Trophoblast cell (in vitro differentiated cells and primary cell): ENCODE results near the gene ENPP1.

ENCODE experiments used
- DNase-seq, 2 donors: peaks; one replicate each; pipeline ENCODE4 v3.0.0-alpha.2; 2016
- H2AFZ ChIP-seq: 2 replicates; pipeline ENCODE4 v1.6.1; 2013; ENCODE audit warnings: low read length, moderate library complexity, mild to moderate bottlenecking; ENCODE audit not compliant: insufficient read depth, poor library complexity
- H2AK5ac ChIP-seq: 2 replicates; pipeline ENCODE4 v1.6.1; 2013; ENCODE audit warnings: mild to moderate bottlenecking, low read length
- H2BK120ac ChIP-seq: 2 replicates; pipeline ENCODE4 v1.6.1; 2013; ENCODE audit warnings: low read length, mild to moderate bottlenecking, moderate library complexity; ENCODE audit not compliant: insufficient read depth, poor library complexity
- H2BK12ac ChIP-seq: 2 replicates; pipeline ENCODE4 v1.6.1; 2013; ENCODE audit warnings: mild to moderate bottlenecking, low read length, moderate library complexity
- H2BK5ac ChIP-seq: 2 replicates; pipeline ENCODE4 v1.6.1; 2013; ENCODE audit warnings: low read length, low read depth, moderate library complexity, mild to moderate bottlenecking; ENCODE audit not compliant: poor library complexity
- H3K14ac ChIP-seq: 2 replicates; pipeline ENCODE4 v1.6.1; 2013; ENCODE audit warnings: mild to moderate bottlenecking, low read length
- H3K18ac ChIP-seq: 2 replicates; pipeline ENCODE4 v1.6.1; 2013; ENCODE audit warnings: mild to moderate bottlenecking, low read length
- H3K23ac ChIP-seq: 2 replicates; pipeline ENCODE4 v1.6.1; 2013; ENCODE audit warnings: low read length
- H3K27ac ChIP-seq: 2 replicates; pipeline ENCODE4 v1.5.1; 2013; ENCODE audit warnings: low read depth, mild to moderate bottlenecking, inconsistent platforms, low read length, moderate library complexity
- H3K27me3 ChIP-seq: 2 replicates; pipeline ENCODE4 v1.6.1; 2013; ENCODE audit warnings: inconsistent platforms, mild to moderate bottlenecking, low read length, moderate library complexity; ENCODE audit not compliant: insufficient read depth
- H3K36me3 ChIP-seq, 2 experiments: 1 replicate in 1 of 2; 2 replicates in 1 of 2; pipeline ENCODE4 v1.6.1; 2013; ENCODE audit warnings: low read length in 2 of 2, mild to moderate bottlenecking in 2 of 2, moderate library complexity in 1 of 2; ENCODE audit not compliant: insufficient read depth in 2 of 2, control insufficient read depth in 1 of 2
- H3K4ac ChIP-seq: 2 replicates; pipeline ENCODE4 v1.6.1; 2013; ENCODE audit warnings: low read depth, mild to moderate bottlenecking, low read length, moderate library complexity
- H3K4me1 ChIP-seq, 2 experiments: 1 replicate in 1 of 2; 2 replicates in 1 of 2; pipeline ENCODE4 v1.6.1; 2013; ENCODE audit warnings: low read length in 2 of 2, mild to moderate bottlenecking in 2 of 2, moderate library complexity in 1 of 2; ENCODE audit not compliant: insufficient read depth in 2 of 2, control insufficient read depth in 1 of 2
- H3K4me2 ChIP-seq: 2 replicates; pipeline ENCODE4 v1.6.1; 2013; ENCODE audit warnings: inconsistent platforms, mild to moderate bottlenecking, low read length, moderate library complexity
- H3K4me3 ChIP-seq: 2 replicates; pipeline ENCODE4 v1.5.1; 2013; ENCODE audit warnings: mild to moderate bottlenecking, low read depth, low read length, inconsistent platforms
- H3K79me1 ChIP-seq: one replicate; pipeline ENCODE4 v1.6.1; 2013; ENCODE audit warnings: low read length
- H3K79me2 ChIP-seq: 2 replicates; pipeline ENCODE4 v1.6.1; 2013; ENCODE audit warnings: low read length, mild to moderate bottlenecking; ENCODE audit not compliant: control insufficient read depth, insufficient read depth, poor library complexity
- H3K9ac ChIP-seq: 2 replicates; pipeline ENCODE4 v1.6.1; 2013; ENCODE audit warnings: mild to moderate bottlenecking, low read length
- H3K9me3 ChIP-seq: 2 replicates; pipeline ENCODE4 v1.6.1; 2013; ENCODE audit warnings: low read depth, mild to moderate bottlenecking, control low read depth, inconsistent platforms, low read length; ENCODE audit not compliant: insufficient read depth
- H4K12ac ChIP-seq: 2 replicates; pipeline ENCODE4 v1.6.1; 2013; ENCODE audit warnings: low read depth, mild to moderate bottlenecking, low read length, moderate library complexity
- H4K8ac ChIP-seq: 2 replicates; pipeline ENCODE4 v1.6.1; 2013; ENCODE audit warnings: low read depth, mild to moderate bottlenecking, low read length, moderate library complexity
- H4K91ac ChIP-seq: one replicate; pipeline ENCODE4 v1.6.1; 2013; ENCODE audit warnings: low read depth, mild to moderate bottlenecking, low read length, moderate library complexity
- WGBS: extraction: QIAGEN DNeasy Blood & Tissue Kit; methylation state at CpG from one replicate; pipeline ENCODE4 v1.1.7; 2013; ENCODE audit warnings: missing lambda C conversion rate; ENCODE audit not compliant: insufficient read length, insufficient coverage; ENCODE audit errors: extremely low coverage; 5-methylcytosine and 5-hydroxymethylcytosine counted together

Gene ENPP1

DNA sequence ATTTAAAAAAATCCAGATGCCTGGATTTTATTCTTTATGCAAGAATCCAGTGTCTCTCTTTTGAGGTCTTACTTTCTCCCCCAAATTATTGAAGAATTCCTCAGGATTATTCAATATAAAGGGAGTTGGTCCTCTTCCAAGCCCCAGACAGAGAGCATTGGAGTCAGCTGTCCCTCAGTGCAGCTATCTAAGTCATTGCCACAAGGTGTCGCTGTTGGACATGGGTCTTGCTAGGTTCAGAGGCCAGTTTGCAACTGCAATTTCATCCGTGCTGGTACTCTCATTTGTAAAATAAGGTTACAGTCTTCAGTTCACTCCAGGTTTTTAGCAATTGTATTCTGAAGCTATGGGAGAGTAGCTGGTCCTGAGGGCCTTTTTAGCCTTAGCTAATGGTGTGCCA, 115.5 kb downstream of the ENPP1 start:
- no CpG with 5 or more reads among the region's 2 CpGs for WGBS
- Histone ChIP-seq H2BK120ac (no peak overlapping the region), H3K9ac (no peak overlapping the region), H4K8ac (no peak overlapping the region), H2BK5ac (no peak overlapping the region), H2BK12ac (no peak overlapping the region), H4K12ac (no peak overlapping the region), H3K14ac (no peak overlapping the region), H3K9me3 (no peaks in the 10 kb centered on the region), H3K23ac (no peak overlapping the region), H3K27me3 (no peaks in the 10 kb centered on the region), H2AFZ (no peak overlapping the region), H3K4me1 (no peaks in the 10 kb centered on the region), H2AK5ac (no peak overlapping the region), H3K4ac (no peak overlapping the region), H3K79me1 (no peaks in the 10 kb centered on the region), H3K4me2 (no peak overlapping the region), H3K27ac (no peak overlapping the region), H3K4me3 (no peak overlapping the region), H3K18ac (no peak overlapping the region), H4K91ac (no peak overlapping the region), H3K36me3 (no peaks in the 10 kb centered on the region), H3K79me2 (no peaks in the 10 kb centered on the region)
- peak; percentile 69 to 92 for DNase-seq

DNA sequence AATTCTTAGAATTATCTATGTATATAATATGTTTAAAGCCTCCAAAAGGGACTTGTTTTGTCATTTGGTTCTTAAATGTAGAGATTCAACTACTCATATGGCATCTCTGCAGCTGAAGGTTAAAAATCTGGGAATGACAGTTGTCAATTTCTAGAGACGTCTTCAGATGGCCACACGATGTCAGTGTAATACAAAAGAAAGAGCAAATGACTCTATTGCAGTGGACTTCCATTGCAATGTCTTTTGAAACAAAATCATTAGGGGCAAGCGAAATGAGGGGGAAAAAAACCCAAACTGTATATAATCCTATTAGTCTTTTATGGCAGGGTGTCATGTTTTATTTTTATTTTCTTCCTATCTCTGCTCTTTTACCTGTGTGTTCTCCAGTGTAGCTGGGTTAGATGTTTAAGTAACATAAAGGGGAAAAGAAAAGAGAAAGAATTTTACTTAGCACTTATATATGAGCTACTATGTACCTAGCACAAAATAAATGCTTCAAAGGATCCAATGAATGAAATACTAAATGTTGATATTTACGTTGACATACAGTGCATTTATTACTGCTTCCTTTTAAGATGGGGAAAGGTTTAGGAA, 117.2 kb downstream of the ENPP1 start:
- H4K12ac ChIP-seq, result no peak overlapping the region
- H3K4ac ChIP-seq, result no peak overlapping the region
- no peak overlapping the region for H2BK120ac ChIP-seq
- H3K4me3 ChIP-seq, result no peak overlapping the region
- H3K27ac ChIP-seq, result no peak overlapping the region
- H3K27me3 ChIP-seq, result no peaks in the 10 kb centered on the region
- no peaks in the 10 kb centered on the region for H3K79me2 ChIP-seq
- no peaks in the 10 kb centered on the region for H3K79me1 ChIP-seq
- no peaks in the 10 kb centered on the region for H3K9me3 ChIP-seq
- H3K4me1 ChIP-seq, result no peaks in the 10 kb centered on the region
- H4K8ac ChIP-seq, result no peak overlapping the region
- no peak overlapping the region for H3K18ac ChIP-seq
- H2BK5ac ChIP-seq, result no peak overlapping the region
- no peak overlapping the region for H4K91ac ChIP-seq
- no peak overlapping the region for H2BK12ac ChIP-seq
- no peak overlapping the region for H2AK5ac ChIP-seq
- DNase-seq, result peak in 1 of 2 donors; percentile 70
- no peaks in the 10 kb centered on the region for H3K36me3 ChIP-seq
- no peak overlapping the region for H3K9ac ChIP-seq
- no CpG with 5 or more reads among the region's 4 CpGs for WGBS
- H3K4me2 ChIP-seq, result no peak overlapping the region
- no peak overlapping the region for H2AFZ ChIP-seq
- H3K14ac ChIP-seq, result no peak overlapping the region
- H3K23ac ChIP-seq, result no peak overlapping the region

DNA sequence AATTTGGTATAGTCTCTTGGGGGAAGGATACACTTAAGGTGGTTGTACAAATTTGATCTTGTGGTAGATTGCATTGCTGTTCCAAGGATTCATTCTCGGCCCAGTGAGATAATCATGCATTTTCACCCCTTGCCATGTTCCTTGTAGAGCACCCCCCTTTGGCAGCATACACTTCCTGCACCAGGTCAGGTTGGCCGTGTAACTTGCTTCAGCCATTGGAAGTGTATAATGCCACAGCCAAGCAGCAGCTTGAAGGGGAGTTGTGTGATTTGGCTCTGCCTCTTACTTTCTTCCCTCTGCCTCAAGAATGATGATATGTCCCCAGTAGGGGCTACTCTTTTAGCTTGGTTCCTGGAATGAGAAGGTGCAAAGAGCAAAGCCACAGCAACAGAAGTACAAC, 121.4 kb downstream of the ENPP1 start:
- H3K18ac ChIP-seq, result no peak overlapping the region
- H3K4me3 ChIP-seq, result no peak overlapping the region
- H3K14ac ChIP-seq, result no peak overlapping the region
- no peak overlapping the region for H2BK12ac ChIP-seq
- H2BK120ac ChIP-seq, result no peak overlapping the region
- H4K8ac ChIP-seq, result no peak overlapping the region
- DNase-seq, result no peak
- no peaks in the 10 kb centered on the region for H3K36me3 ChIP-seq
- no CpG with 5 or more reads among the region's 2 CpGs for WGBS
- H3K9me3 ChIP-seq, result no peaks in the 10 kb centered on the region
- no peaks in the 10 kb centered on the region for H3K4me1 ChIP-seq
- no peak overlapping the region for H4K12ac ChIP-seq
- no peaks in the 10 kb centered on the region for H3K79me2 ChIP-seq
- no peaks in the 10 kb centered on the region for H3K27me3 ChIP-seq
- no peak overlapping the region for H3K4me2 ChIP-seq
- no peak overlapping the region for H3K4ac ChIP-seq
- H2BK5ac ChIP-seq, result no peak overlapping the region
- no peaks in the 10 kb centered on the region for H3K79me1 ChIP-seq
- no peak overlapping the region for H2AK5ac ChIP-seq
- no peak overlapping the region for H3K23ac ChIP-seq
- no peak overlapping the region for H2AFZ ChIP-seq
- H4K91ac ChIP-seq, result no peak overlapping the region
- no peak overlapping the region for H3K27ac ChIP-seq
- no peak overlapping the region for H3K9ac ChIP-seq

DNA sequence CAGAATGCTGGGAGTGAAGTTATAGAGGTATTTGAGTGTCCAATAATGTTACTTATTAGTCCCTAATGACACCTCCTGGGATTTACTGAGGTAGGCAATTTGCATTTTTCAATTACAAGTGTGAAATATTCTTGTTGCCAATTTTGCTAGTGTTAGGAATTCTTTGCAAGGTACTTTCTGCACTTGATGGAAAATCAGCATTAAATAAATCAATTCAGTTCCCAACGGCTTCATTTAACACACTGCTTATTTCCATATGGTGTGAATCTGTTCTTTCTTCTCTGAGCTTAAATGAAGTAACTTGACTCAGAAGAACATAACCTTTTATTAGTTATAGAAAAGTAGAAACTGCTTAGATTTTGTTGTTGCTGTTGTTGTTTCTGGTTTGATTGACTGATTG, 122.2 kb downstream of the ENPP1 start:
- Histone ChIP-seq H3K79me2 (no peaks in the 10 kb centered on the region), H3K9me3 (no peaks in the 10 kb centered on the region), H2AK5ac (no peak overlapping the region), H3K4me1 (no peaks in the 10 kb centered on the region), H3K9ac (no peak overlapping the region), H4K91ac (no peak overlapping the region), H2AFZ (no peak overlapping the region), H4K12ac (no peak overlapping the region), H3K4ac (no peak overlapping the region), H2BK120ac (no peak overlapping the region), H3K23ac (no peak overlapping the region), H3K27ac (no peak overlapping the region), H3K27me3 (no peaks in the 10 kb centered on the region), H2BK12ac (no peak overlapping the region), H3K14ac (no peak overlapping the region), H3K4me2 (no peak overlapping the region), H4K8ac (no peak overlapping the region), H3K18ac (no peak overlapping the region), H3K79me1 (no peaks in the 10 kb centered on the region), H2BK5ac (no peak overlapping the region), H3K36me3 (no peaks in the 10 kb centered on the region), H3K4me3 (no peak overlapping the region)
- DNase-seq, result no peak
- WGBS, result no CpG with 5 or more reads among the region's 1 CpG
